ENCODE results near the gene THSD7B. TPM values are rescaled to one million over a fixed set of nuclear protein-coding genes. Genes with fewer than 3 reads are reported as not detected.

Gene THSD7B
- total and polyA plus RNA-seq, 10 donors, result 0.02 to 0.17 (median 0.09) TPM; not detected in 7

GRCh38 chr2:137192366-137193310 is 427.3 kb downstream of the THSD7B start:
- Histone ChIP-seq H3K4me3 (no peak overlapping the region), H3K27ac (no peak overlapping the region), H3K4me1 (no peaks in the 10 kb centered on the region), H3K9me3 (no peaks in the 10 kb centered on the region), H3K36me3 (no peaks in the 10 kb centered on the region), H3K27me3 (replicated peaks in 1 of 7) (no peaks in the 10 kb centered on the region)
- DNase-seq, result no peak
- TF ChIP-seq POLR2A (IDR thresholded peaks at IDR 0.05) (no peak), POLR2AphosphoS5 (IDR thresholded peaks at IDR 0.05) (no peak), CTCF (IDR thresholded peaks at IDR 0.05 in 8 of 11, conservative IDR thresholded peaks at IDR 0.05 in 3 of 11) (no peak)
- intact Hi-C loops (cut with DNase I; ENCODE audit: low total_unique reads), result no loop called here
- WGBS, 5 donors, result 73 to 89% (median 84%) methylated on average over 6 of the region's 6 CpGs

- no peaks in the 10 kb centered on the region for H3K4me1 ChIP-seq
- no peak overlapping the region for H3K4me3 ChIP-seq
- TF ChIP-seq POLR2A (IDR thresholded peaks at IDR 0.05), result no peak
- TF ChIP-seq CTCF (IDR thresholded peaks at IDR 0.05 in 8 of 11, conservative IDR thresholded peaks at IDR 0.05 in 3 of 11), result no peak
- no peak for TF ChIP-seq POLR2AphosphoS5 (IDR thresholded peaks at IDR 0.05)
- intact Hi-C loops (cut with DNase I; ENCODE audit: low total_unique reads), result no loop called here
- 62 to 83% (median 73%) methylated on average over 3 of the region's 3 CpGs for WGBS, 5 donors
- H3K9me3 ChIP-seq, result no peaks in the 10 kb centered on the region
- no peaks in the 10 kb centered on the region for H3K36me3 ChIP-seq
- H3K27me3 ChIP-seq (replicated peaks in 1 of 7), result no peaks in the 10 kb centered on the region
- H3K27ac ChIP-seq, result no peak overlapping the region
- no peak for DNase-seq
Observed at GRCh38 chr2:137193401-137193800, 428.1 kb downstream of the THSD7B start.

GRCh38 chr2:137194111-137194510 is 428.8 kb downstream of the THSD7B start:
- intact Hi-C loops (cut with DNase I; ENCODE audit: low total_unique reads), result no loop called here
- Histone ChIP-seq H3K9me3 (no peaks in the 10 kb centered on the region), H3K27me3 (replicated peaks in 1 of 7) (no peaks in the 10 kb centered on the region), H3K4me1 (no peaks in the 10 kb centered on the region), H3K4me3 (no peak overlapping the region), H3K36me3 (no peaks in the 10 kb centered on the region), H3K27ac (no peak overlapping the region)
- no peak for TF ChIP-seq CTCF (IDR thresholded peaks at IDR 0.05 in 8 of 11, conservative IDR thresholded peaks at IDR 0.05 in 3 of 11)
- TF ChIP-seq POLR2AphosphoS5 (IDR thresholded peaks at IDR 0.05), result no peak
- no peak for TF ChIP-seq POLR2A (IDR thresholded peaks at IDR 0.05)
- WGBS, 5 donors, result 13 to 21% (median 17%) methylated on average over 1 of the region's 1 CpG
- DNase-seq, result no peak

GRCh38 chr2:137199751-137200150 is 434.4 kb downstream of the THSD7B start:
- Histone ChIP-seq H3K27ac (no peak overlapping the region), H3K9me3 (no peaks in the 10 kb centered on the region), H3K4me3 (no peak overlapping the region), H3K27me3 (replicated peaks in 1 of 7) (no peaks in the 10 kb centered on the region), H3K4me1 (no peaks in the 10 kb centered on the region), H3K36me3 (no peaks in the 10 kb centered on the region)
- intact Hi-C loops (cut with DNase I; ENCODE audit: low total_unique reads), result no loop called here
- no peak for TF ChIP-seq POLR2AphosphoS5 (IDR thresholded peaks at IDR 0.05)
- no peak for TF ChIP-seq CTCF (IDR thresholded peaks at IDR 0.05 in 8 of 11, conservative IDR thresholded peaks at IDR 0.05 in 3 of 11)
- TF ChIP-seq POLR2A (IDR thresholded peaks at IDR 0.05), result no peak
- no peak for DNase-seq
- WGBS, 5 donors, result 63 to 86% (median 79%) methylated on average over 1 of the region's 1 CpG

All from spleen (tissue), 11 donors.